CD4-positive, alpha-beta T cell treated with Interleukin-10 for 1 hour (primary cell): ENCODE data around the gene RCAN2.
A peak's percentile ranks its signal among the peaks of the same experiment; 100 is the strongest.

Source experiments
- DNase-seq: peaks from one replicate; pipeline ENCODE4 v3.0.0-alpha.2; 2020

Gene RCAN2

GRCh38 chr6:46204880-46205650, 286.2 kb downstream of the RCAN2 start:
- DNase-seq = no peak

- DNase-seq = no peak
Measured at GRCh38 chr6:46203391-46204177, 287.7 kb downstream of the RCAN2 start.

GRCh38 chr6:46201702-46202101, 289.5 kb downstream of the RCAN2 start:
- DNase-seq = no peak

- no peak for DNase-seq
Measured at GRCh38 chr6:46199387-46199786, 291.9 kb downstream of the RCAN2 start.

GRCh38 chr6:46191961-46192360, 299.3 kb downstream of the RCAN2 start:
- no peak for DNase-seq

GRCh38 chr6:46190889-46191288, 300.4 kb downstream of the RCAN2 start:
- no peak for DNase-seq

GRCh38 chr6:46189726-46190125, 301.5 kb downstream of the RCAN2 start:
- DNase-seq = no peak

GRCh38 chr6:46186583-46186982, 304.7 kb downstream of the RCAN2 start:
- no peak for DNase-seq

GRCh38 chr6:46184114-46184513, 307.1 kb downstream of the RCAN2 start:
- no peak for DNase-seq

GRCh38 chr6:46175976-46176375, 315.3 kb downstream of the RCAN2 start:
- DNase-seq = no peak

GRCh38 chr6:46175446-46175845, 315.8 kb downstream of the RCAN2 start:
- DNase-seq = peak; percentile 57

- peak; percentile 20 for DNase-seq
Measured at GRCh38 chr6:46174904-46175303, 316.3 kb downstream of the RCAN2 start.

- no peak for DNase-seq
Measured at GRCh38 chr6:46172176-46172575, 319.1 kb downstream of the RCAN2 start.
